GDM1 (cell line): ENCODE data around the gene WLS.

Source experiments
- DNase-seq: peaks from one replicate; lab custom pipeline; 2025; lab: John Stamatoyannopoulos, UW

The WLS gene

GRCh38 chr1:68228851-68229250, 3.5 kb downstream of the WLS start:
- no peak for DNase-seq

- no peak for DNase-seq
Measured at GRCh38 chr1:68227598-68227997, 4.7 kb downstream of the WLS start.

DNA sequence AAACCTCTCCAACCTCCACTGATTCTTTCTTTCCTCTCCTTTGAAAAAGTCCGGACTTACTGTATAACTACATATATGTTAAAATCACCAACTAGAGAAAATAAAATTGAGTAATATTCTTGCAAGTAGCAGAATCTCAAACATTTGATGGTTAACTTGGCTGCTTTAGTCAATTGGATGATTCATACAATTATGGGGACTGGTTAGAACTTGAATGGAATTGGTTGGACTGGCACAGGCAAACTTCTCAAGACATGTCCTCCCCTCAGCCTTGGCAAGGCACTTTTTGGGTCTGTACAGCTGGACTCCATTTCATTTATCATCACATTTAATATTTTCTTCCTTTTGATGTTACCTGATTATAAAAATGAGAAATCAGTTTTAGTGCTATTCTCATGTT, 6.5 kb downstream of the WLS start:
- DNase-seq: no peak

DNA sequence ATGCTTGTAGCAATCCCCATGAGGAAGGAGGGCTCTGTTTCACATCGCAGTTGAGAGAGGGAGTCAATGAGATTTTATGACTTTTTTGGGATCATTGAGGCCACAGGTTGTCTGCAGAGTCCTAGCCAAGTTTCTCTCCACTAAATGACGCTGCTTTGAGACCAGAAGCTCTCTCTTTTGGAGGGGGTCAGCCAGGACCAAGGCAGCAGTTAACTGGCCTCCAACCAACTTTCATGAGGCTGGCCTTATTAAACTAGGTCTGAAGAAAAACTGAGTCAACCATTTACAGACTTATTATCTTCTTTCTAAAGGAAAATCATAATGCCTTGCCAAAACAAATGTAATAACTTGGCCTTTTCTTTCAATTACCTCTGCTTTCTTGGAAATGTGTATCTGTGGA, 8.6 kb downstream of the WLS start:
- no peak for DNase-seq

GRCh38 chr1:68221980-68222373, 10.3 kb downstream of the WLS start:
- no peak for DNase-seq

- DNase-seq: no peak
Measured at GRCh38 chr1:68221001-68221979, 11.0 kb downstream of the WLS start.

GRCh38 chr1:68220420-68220819, 11.9 kb downstream of the WLS start:
- no peak for DNase-seq

DNA sequence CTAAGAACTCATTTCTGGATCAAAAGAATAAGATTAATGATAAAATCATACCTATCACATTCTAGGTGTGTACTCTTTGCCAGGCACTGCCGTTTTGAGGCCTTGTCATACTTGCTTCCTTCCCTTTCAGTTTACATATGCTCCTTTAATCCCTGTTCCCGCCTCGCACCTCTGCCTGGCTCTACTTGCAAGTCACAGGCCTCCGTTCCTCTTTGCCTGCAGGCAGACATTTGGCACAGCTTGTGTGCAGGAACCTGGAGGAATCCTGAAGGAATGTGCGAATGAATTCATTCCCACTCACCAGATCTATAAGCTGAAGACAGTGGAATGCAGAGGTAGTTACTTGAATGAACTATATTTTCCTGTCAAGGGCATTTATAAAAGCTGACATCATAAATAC, 13.8 kb downstream of the WLS start:
- no peak for DNase-seq

GRCh38 chr1:68217618-68218017, 14.7 kb downstream of the WLS start:
- DNase-seq: no peak

GRCh38 chr1:68217060-68217554, 15.2 kb downstream of the WLS start:
- DNase-seq: no peak

DNA sequence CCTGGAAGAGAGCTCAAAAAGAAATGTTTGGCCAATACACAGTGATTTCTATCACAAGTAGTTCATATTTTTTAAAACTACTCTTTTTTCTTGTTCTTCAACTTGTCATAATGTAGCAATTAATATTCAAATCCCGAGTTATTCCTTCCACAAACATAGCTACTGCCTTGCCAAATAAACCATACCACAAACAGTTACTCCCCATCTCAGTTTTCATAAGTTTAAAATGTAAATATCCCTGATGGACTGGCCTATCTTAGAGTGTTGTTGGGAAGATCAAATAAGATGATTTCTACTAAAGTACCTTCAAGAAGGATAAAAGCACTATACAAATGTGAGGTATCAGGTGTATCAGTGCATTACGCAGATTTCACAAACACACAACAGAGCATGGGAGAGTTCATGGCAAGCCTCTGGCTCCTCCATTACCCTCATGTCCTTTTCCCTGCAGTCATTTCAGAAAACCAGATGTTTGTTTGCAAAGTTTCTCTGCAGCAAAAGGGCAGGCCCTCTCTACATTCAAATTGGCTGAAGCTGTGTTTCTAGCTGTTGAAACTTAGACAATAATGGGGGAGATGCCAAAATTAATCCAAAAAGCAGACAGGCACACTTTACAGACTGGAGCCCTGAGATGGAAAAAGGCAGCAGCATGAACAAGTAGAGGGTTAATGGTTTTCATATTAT, 16.1 kb downstream of the WLS start:
- DNase-seq: no peak

GRCh38 chr1:68213843-68214242, 18.5 kb downstream of the WLS start:
- DNase-seq: no peak

DNA sequence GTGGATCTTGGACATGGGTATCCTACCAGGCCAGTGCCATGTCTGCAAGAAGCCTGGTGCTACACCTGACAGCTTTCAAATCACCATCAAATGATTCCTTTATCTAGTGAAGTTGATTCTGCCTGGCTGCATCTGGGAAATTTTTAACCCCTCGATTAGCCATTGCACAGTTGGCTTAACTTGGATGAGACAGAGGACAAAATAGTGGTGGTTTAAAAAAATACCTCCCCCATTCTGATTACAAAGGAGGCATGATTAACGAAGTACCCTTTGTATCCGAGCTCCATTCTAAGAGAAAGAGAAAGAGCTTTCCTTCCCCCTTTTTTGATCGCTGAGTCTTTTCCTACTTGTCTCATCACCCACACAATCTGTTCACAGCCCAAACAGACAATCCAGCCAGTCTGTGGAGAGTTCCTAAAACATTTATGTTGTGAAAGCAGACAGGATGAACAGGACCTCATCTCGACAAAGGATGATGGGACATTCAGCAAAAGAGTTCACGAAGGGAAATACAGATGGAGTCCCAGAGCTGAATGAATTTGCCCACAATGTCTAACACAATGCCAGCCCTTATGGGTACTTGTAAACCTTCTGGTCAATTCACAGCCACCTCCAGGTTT, 20.5 kb downstream of the WLS start:
- DNase-seq: no peak

GRCh38 chr1:68210829-68211228, 21.5 kb downstream of the WLS start:
- no peak for DNase-seq

DNA sequence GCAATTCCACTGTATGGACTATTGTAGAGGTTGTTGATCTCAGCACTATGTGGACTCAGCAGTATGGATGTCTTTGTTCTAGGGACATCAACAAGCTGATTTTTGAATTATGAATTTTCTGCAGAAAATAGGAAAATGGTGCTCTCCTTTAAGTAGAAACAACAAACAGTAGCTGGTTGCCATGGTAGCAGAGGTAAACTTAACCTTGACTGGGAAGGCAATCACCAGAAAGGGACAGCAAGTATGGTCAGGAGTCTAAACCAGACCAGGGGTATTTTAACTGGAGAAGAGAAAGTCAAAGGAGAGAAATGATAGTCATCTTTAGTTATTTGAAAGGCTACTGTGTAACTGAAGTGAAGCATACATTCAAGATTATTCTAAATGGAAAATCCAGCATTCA, 22.3 kb downstream of the WLS start:
- no peak for DNase-seq

DNA sequence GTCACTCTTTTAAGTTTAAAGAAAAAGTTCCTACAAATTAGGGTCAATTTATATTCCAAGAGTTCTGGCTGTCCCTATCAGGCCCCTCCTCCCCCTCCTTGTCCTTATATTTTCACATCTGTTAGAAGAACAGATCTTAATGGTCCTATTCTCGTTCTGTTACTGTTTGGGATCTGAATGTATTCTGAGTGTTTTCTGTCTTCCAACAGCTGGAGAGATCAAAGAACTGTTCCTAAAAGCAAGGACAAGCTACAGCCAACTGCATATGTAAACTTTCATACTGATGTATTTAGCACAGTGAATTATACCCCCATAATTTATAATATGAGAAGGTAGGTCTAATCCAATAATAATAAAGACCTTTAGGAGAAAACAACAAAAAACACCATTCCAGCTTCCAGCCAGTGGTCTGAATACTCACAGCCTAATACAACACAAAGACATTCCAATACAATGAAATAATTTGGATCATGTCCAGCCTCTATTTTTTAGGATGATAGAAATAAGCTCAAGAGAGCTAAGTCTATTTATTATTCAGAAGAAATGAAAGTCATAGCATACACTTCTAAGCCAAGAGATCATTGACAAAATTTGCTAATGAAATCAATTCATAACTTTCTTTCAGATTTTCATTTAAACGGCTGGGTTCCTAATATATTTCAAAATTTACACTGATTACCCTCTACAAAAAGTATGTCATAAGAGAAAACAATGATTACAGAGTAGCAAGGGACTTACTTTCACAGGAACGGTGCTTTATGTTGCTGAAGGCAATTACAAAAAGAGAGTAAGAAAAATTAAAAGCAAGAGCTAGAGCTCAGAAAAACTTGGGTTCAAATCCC, 25.3 kb downstream of the WLS start:
- DNase-seq: no peak

DNA sequence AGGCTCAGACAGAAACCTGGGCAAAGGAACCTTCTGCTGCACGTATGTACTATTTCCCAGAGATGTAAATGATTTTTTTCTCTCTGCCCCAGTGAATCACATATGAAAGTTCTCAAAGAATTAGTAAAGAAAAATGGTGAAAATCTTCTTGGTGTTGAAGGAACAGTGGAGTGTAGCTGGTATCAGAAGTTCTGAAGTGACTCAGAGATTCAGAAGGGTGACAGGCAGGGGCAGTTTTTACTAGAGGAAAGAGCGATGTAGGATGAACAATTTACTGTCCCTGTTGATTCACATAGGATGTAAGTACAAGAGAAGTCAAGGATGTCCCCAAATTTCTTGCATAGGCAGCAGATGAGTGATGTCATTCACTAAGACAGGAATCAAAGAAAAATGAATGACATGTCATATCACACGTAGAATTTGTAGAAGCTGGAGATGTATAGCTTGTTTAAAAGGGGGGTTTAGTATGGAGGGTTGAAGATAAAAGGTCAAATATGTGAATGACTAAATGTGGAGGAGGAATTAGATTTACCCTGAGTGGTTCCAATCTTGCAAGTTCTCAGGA, 26.4 kb downstream of the WLS start:
- no peak for DNase-seq

DNA sequence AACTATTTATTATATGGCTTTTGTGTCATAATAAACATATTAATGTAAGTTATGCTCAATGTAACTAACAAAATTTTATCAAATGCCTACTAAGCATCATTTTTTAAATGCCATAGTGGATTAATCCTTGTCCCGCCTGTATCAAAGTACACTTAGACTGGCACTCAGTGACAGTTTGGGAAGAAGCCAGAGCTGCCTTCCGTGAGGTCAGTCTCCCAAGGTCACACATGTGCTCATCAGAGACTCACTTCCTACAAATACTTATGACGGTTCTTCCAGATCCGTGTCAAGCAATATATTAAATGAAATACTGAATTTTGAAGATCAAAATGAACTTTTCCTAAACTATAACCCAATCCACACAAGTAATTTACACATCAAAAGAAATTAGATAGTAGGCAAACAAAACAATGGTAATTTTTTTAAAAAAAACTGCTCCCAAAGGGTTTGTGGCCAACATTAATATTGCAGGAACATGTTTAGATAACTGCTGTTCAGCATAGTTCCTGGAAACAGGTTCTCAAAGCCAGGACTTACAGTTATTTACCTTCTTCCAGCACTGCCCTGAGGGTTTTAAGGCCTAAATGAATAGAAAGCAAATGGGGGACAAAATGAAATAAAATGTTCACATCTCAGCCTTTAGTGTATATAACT, 27.2 kb downstream of the WLS start:
- DNase-seq: no peak

DNA sequence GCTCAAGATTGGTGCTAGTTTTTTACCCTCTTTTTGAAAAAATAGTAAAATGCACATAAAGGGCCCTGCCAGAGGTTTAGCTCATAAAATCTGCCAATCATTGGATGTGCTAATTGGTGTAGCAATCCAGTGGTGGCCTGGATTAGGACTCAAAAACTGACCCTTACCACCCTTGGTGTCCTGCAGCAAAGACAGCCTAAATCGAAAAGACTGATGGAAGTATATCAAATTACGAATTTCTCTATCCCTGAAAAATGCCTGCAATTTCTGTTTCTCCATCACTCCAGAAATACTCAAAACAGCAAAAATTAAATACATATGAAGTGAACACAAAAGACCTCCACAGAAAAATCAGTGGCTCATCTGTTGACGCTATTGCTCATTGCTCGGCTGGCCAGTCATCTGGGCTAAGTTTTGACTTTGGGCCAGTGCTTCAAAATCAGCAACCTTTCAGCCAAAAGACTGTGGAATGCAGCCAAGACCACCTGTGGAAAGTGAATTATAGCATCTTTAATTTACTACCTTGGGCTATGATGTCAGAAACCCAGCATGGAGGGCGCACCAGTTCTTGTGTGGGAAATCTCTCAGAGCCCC, 30.0 kb downstream of the WLS start:
- no peak for DNase-seq

GRCh38 chr1:68201546-68202238, 30.6 kb downstream of the WLS start:
- DNase-seq: no peak
